GM12878 (cell line): ENCODE measurements around the gene RAB11A. TPM values are rescaled to one million over a fixed set of nuclear protein-coding genes. Genes with fewer than 3 reads are reported as not detected.
A peak's percentile ranks its signal among the peaks of the same experiment; 100 is the strongest.

Experiments
- ATAC-seq: fragments of 200-7000 bp; cut with Tn5 transposase; 3 replicates; pipeline ENCODE4 v1.9.1; 2020; ENCODE audit warnings: mild to moderate bottlenecking, moderate library complexity
- BruUV-seq: library from RNA; stranded (reverse); fragments of 400-500 nt; replicated peaks from 2 replicates; lab custom pipeline; 2021; lab: Mats Ljungman, UMichigan
- CTCF ChIA-PET: fragments of 300-600 bp; sonication (Branson Sonifier 250); formaldehyde crosslinking; extraction: SDS; loops from one replicate; lab custom pipeline; 2021; ENCODE audit warnings: inconsistent platforms; lab: Yijun Ruan, JAX
- POLR2A ChIA-PET: fragments of 350-600 bp; formaldehyde crosslinking; extraction: SDS; loops from one replicate; lab custom pipeline; 2021; ENCODE audit warnings: inconsistent platforms; lab: Charles Lee
- RAD21 ChIA-PET: fragments of 300-600 bp; sonication (Branson Sonifier 250); formaldehyde crosslinking; loops from one replicate; lab custom pipeline; 2023; ENCODE audit warnings: antibody characterized with exemption; ENCODE audit not compliant: unreplicated experiment; lab: Charles Lee
- SMC1A ChIA-PET: fragments of 300-600 bp; sonication (Branson Sonifier 250); formaldehyde crosslinking; loops from one replicate; lab custom pipeline; 2023; ENCODE audit not compliant: unreplicated experiment, uncharacterized antibody; lab: Charles Lee
- DNase-seq: peaks from one replicate; pipeline ENCODE4 v3.0.0-alpha.2; 2011; ENCODE audit warnings: low read depth, low spot score
- FAIRE-seq: peaks from 3 replicates; lab custom pipeline; 2011; peaks lifted over from hg19 to GRCh38; lab: Jason Lieb, UNC
- H2AFZ ChIP-seq: 2 replicates; pipeline ENCODE4 v1.6.0; 2011; ENCODE audit warnings: low read depth, low read length, control low read depth; ENCODE audit not compliant: control insufficient read depth
- H3K27ac ChIP-seq: 2 replicates; pipeline ENCODE4 v1.5.1; 2011; ENCODE audit warnings: control low read depth; ENCODE audit not compliant: control insufficient read depth, insufficient read depth
- H3K27me3 ChIP-seq, 2 experiments: replicated peaks in 1 of 2; 2 replicates each; pipeline versions ENCODE4 v1.6.0 to v1.6.1; 2011; ENCODE audit warnings: low read length in 1 of 2; ENCODE audit not compliant: control insufficient read depth in 2 of 2, insufficient read depth in 2 of 2
- H3K36me3 ChIP-seq, 2 experiments: 2 replicates each; pipeline ENCODE4 v1.5.1; 2011; ENCODE audit warnings: low read length in 1 of 2; ENCODE audit not compliant: control insufficient read depth in 2 of 2, insufficient read depth in 2 of 2
- H3K4me1 ChIP-seq: 2 replicates; pipeline ENCODE4 v1.6.1; 2011; ENCODE audit warnings: mild to moderate bottlenecking, low read length, moderate library complexity, mixed read lengths; ENCODE audit not compliant: control insufficient read depth, insufficient read depth
- H3K4me2 ChIP-seq: 2 replicates; pipeline ENCODE4 v1.6.0; 2011; ENCODE audit warnings: control low read depth; ENCODE audit not compliant: control insufficient read depth, insufficient read depth
- H3K4me3 ChIP-seq: fragments of 200-600 bp; sonication (generic); 2 replicates; pipeline ENCODE4 v1.5.1; 2016
- H3K79me2 ChIP-seq: 2 replicates; pipeline ENCODE4 v1.6.0; 2011; ENCODE audit warnings: low read length; ENCODE audit not compliant: control insufficient read depth, insufficient read depth
- H3K9ac ChIP-seq: 2 replicates; pipeline ENCODE4 v1.8.0; 2011; ENCODE audit warnings: low read length, control low read depth, mixed read lengths; ENCODE audit not compliant: control insufficient read depth, insufficient read depth
- H3K9me3 ChIP-seq: replicated peaks from 3 replicates; pipeline ENCODE4 v1.5.1; 2011; ENCODE audit warnings: mild to moderate bottlenecking, low read length; ENCODE audit not compliant: control insufficient read depth, insufficient read depth
- H4K20me1 ChIP-seq: 2 replicates; pipeline ENCODE4 v1.6.0; 2011; ENCODE audit not compliant: control insufficient read depth, insufficient read depth
- MLLT1 ChIP-seq: fragments of 450-650 bp; IDR thresholded peaks from 2 replicates; pipeline ENCODE4 v1.6.1; 2016; ENCODE audit warnings: mild to moderate bottlenecking
- NFYA ChIP-seq: IDR thresholded peaks from 2 replicates; pipeline ENCODE4 v1.6.1; 2011; ENCODE audit warnings: low read depth, mild to moderate bottlenecking, low read length, improper control_type of control experiment, borderline replicate concordance
- PBX3 ChIP-seq: IDR thresholded peaks from 2 replicates; pipeline ENCODE4 v1.6.1; 2011; ENCODE audit warnings: mild to moderate bottlenecking, low read depth, low read length, moderate library complexity; ENCODE audit not compliant: insufficient replicate concordance
- PKNOX1 ChIP-seq: fragments of 450-650 bp; IDR thresholded peaks from 2 replicates; pipeline ENCODE4 v1.6.1; 2016; ENCODE audit warnings: mild to moderate bottlenecking
- SREBF2 ChIP-seq: IDR thresholded peaks from 2 replicates; pipeline ENCODE4 v1.6.1; 2012; ENCODE audit warnings: mild to moderate bottlenecking, low read length
- WGBS: methylation state at CpG from one replicate; pipeline ENCODE4 v1.1.6; 2016; ENCODE audit warnings: low lambda C conversion rate; ENCODE audit not compliant: insufficient replicate concordance, insufficient coverage; ENCODE audit errors: missing lambda C conversion rate; 5-methylcytosine and 5-hydroxymethylcytosine counted together
- in situ Hi-C: fragments of 300-500 bp; cut with MboI; formaldehyde crosslinking; loops from 9 replicates; pipeline ENCODE4 v1.14.3; 2018; ENCODE audit warnings: mixed read lengths
- intact Hi-C: fragments of 100-400 bp; cut with micrococcal nuclease; formaldehyde crosslinking; loops from one replicate; pipeline ENCODE4 v1.14.2; 2022; ENCODE audit not compliant: unreplicated experiment
- polyA plus RNA-seq, 11 experiments: library from polyadenylated mRNA; depleted of rRNA in 4 of 11; unstranded in 6 of 11; stranded (reverse) in 5 of 11; fragments of >200 nt; fragmentation: Nextera tagmentation in 4 of 11; fragmentation: Illumina TruSeq in 1 of 11; extraction: Ambion mirVana in 4 of 11; extraction: Trizol in 1 of 11; gene quantifications; 1 replicate in 1 of 11; 2 replicates in 10 of 11; pipeline versions ENCODE4 v1.2.1 to v1.2.3, GENCODE V29; 2011 to 2016; ENCODE audit warnings: inconsistent platforms in 2 of 11, missing spikeins in 2 of 11, low read depth in 1 of 11
- total RNA-seq, 4 experiments: library from RNA; depleted of rRNA in 3 of 4; stranded (reverse); fragments of >200 nt in 3 of 4; fragmentation: Illumina TruSeq in 1 of 4; extraction: Trizol in 1 of 4; gene quantifications; 2 replicates each; pipeline versions ENCODE4 v1.2.1 to v1.2.3, GENCODE V29; 2013 to 2021

The RAB11A gene
- total and polyA plus RNA-seq, 10 of the 15 experiments (the other 5 are each of a cell fraction or from before 2014, with no cell fraction given): 128 to 387 (median 224) TPM

GRCh38 chr15:65926459-65926858 lies 57.2 kb downstream of the RAB11A start:
- POLR2A ChIA-PET: interaction anchor here (0.8 to 1.9 kb wide), 2 partner anchors 10 to 51 kb away, joined by 4 to 9 read pairs; no protein-coding TSS in a partner anchor
- CTCF ChIA-PET: interaction anchor here (0.8 to 3.0 kb wide), 3 partner anchors 9 to 55 kb away, joined by 3 to 25 read pairs (median 4); no protein-coding TSS in a partner anchor
- TSS peak; percentile 85 for BruUV-seq
- DNase-seq (no peak), FAIRE-seq (no peak), ATAC-seq (peak; percentile 12)
- RAD21 ChIA-PET: interaction anchor here (1.1 to 7.5 kb wide), 5 partner anchors 8 to 91 kb away, joined by 4 to 61 read pairs (median 5); partner anchors contain the start of gene RAB11A
- Histone ChIP-seq H3K79me2 (no peaks in the 10 kb centered on the region), H2AFZ (no peak overlapping the region), H4K20me1 (no peaks in the 10 kb centered on the region), H3K9ac (no peak overlapping the region), H3K36me3 (no peaks in the 10 kb centered on the region; a peak in 1 of 4 replicates), H3K4me2 (no peak overlapping the region), H3K4me1 (peaks cover 9% of the 10 kb centered on the region), H3K27ac (no peak overlapping the region), H3K27me3 (no peaks in the 10 kb centered on the region), H3K9me3 (no peaks in the 10 kb centered on the region), H3K4me3 (no peak overlapping the region)
- TF ChIP-seq NFYA (no peak), SREBF2 (no peak), MLLT1 (no peak), PKNOX1 (peak; percentile 78), PBX3 (peak; percentile 68)
- in situ Hi-C loops (no loop called here), intact Hi-C loops (no loop called here)
- SMC1A ChIA-PET: interaction anchor here (1.5 to 8.0 kb wide), 2 partner anchors 10 to 296 kb away, joined by 3 to 65 read pairs; no protein-coding TSS in a partner anchor
- WGBS: 100% methylated on average over 1 of the region's 1 CpG
